Astrocyte (in vitro differentiated cells and primary cell): ENCODE data around the gene ZMAT3.

Experiments used
- EZH2 ChIP-seq: IDR thresholded peaks from 2 replicates; pipeline ENCODE4 v1.6.1; 2012; ENCODE audit warnings: mild to moderate bottlenecking, low read length, inconsistent platforms; ENCODE audit not compliant: insufficient read depth
- TF ChIP-seq, protein P1 (sequence below): IDR thresholded peaks from 2 replicates; pipeline ENCODE4 v1.5.1; 2011; ENCODE audit warnings: low read depth, mild to moderate bottlenecking, inconsistent platforms, low read length, moderate library complexity; ENCODE audit not compliant: insufficient read depth

DNA sequence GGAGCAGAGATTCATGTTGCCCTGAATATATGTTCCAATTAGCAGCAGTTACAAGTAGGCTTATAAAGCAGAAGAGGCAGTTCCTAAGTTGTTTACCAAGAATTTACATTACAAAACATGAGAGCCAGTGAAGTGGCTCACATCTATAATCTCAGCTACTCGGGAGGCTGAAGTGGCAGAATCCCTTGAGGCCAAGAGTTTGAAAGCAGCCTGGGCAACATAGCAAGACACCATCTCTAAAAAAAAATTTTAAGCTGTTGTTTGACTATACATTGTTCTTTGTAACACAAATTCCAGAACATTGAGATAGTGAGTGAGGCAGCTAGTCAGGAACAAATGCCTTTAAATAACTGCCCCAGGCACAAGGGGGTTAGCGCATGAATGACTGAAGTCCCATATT, 10.3 kb upstream of the ZMAT3 start:
- TF ChIP-seq, protein P1, sequence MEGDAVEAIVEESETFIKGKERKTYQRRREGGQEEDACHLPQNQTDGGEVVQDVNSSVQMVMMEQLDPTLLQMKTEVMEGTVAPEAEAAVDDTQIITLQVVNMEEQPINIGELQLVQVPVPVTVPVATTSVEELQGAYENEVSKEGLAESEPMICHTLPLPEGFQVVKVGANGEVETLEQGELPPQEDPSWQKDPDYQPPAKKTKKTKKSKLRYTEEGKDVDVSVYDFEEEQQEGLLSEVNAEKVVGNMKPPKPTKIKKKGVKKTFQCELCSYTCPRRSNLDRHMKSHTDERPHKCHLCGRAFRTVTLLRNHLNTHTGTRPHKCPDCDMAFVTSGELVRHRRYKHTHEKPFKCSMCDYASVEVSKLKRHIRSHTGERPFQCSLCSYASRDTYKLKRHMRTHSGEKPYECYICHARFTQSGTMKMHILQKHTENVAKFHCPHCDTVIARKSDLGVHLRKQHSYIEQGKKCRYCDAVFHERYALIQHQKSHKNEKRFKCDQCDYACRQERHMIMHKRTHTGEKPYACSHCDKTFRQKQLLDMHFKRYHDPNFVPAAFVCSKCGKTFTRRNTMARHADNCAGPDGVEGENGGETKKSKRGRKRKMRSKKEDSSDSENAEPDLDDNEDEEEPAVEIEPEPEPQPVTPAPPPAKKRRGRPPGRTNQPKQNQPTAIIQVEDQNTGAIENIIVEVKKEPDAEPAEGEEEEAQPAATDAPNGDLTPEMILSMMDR, result no peak
- no peak for TF ChIP-seq EZH2
